ENCODE results near the gene MYH11.

DNA sequence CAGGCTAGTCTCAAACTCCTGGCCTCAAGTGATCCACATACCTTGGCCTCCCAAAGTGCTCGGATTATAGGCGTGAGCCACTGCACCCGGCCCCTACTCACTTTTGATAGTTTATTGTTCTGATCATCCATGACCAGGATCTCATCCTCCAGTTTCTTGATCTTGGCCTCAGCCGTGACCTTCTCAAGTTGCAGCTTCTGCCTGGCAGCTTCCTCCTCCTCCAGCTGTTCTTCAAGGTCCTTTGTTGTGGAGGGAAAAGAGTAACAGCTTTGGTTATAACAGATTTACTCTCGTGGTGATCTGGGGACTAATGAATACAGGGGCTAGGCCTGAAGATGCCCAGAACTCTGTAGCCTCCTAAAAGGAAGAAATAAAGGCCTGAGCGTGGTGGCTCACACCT, 116.9 kb downstream of the MYH11 start:
- no peak for TF ChIP-seq CTCF (IDR thresholded peaks at IDR 0.05)
- TF ChIP-seq POLR2A (IDR thresholded peaks at IDR 0.05) = no peak
- no peak for TF ChIP-seq POLR2AphosphoS5 (IDR thresholded peaks at IDR 0.05)

Data from prostate gland (tissue), 2 donors.